Stomach (tissue), 9 donors: ENCODE data around the gene PTGS1. TPM values are rescaled to one million over a fixed set of nuclear protein-coding genes. Genes with fewer than 3 reads are reported as not detected.

Experiments used
- DNase-seq, 2 donors: peaks; one replicate each; pipeline versions ENCODE4 v3.0.0 to v3.0.0-alpha.2; 2013 to 2019
- H3K27ac ChIP-seq, 5 donors: fragments of 200-600 bp in 4 of 5; sonication (generic) in 4 of 5; one replicate each; pipeline ENCODE4 v1.5.1; 2013 to 2019; ENCODE audit warnings: mild to moderate bottlenecking in 1 of 5, moderate library complexity in 1 of 5
- H3K27me3 ChIP-seq, 3 donors: fragments of 200-600 bp; sonication (generic); one replicate each; pipeline ENCODE4 v1.5.1; 2017 to 2019; ENCODE audit warnings: mixed run types in 1 of 3
- H3K36me3 ChIP-seq, 4 donors: fragments of 200-600 bp; sonication (generic); 1 replicate in 3 of 4; 2 replicates in 1 of 4; pipeline ENCODE4 v1.5.1; 2016 to 2019
- H3K4me1 ChIP-seq, 4 donors: fragments of 200-600 bp; sonication (generic); one replicate each; pipeline ENCODE4 v1.5.1; 2016 to 2019
- H3K4me3 ChIP-seq, 4 donors: fragments of 200-600 bp; sonication (generic) in 3 of 4; one replicate each; pipeline ENCODE4 v1.5.1; 2016 to 2019; ENCODE audit warnings: mild to moderate bottlenecking in 1 of 4
- H3K9me3 ChIP-seq, 4 donors: fragments of 200-600 bp; sonication (generic); one replicate each; pipeline ENCODE4 v1.5.1; 2016 to 2019
- EP300 ChIP-seq: sonication (generic); formaldehyde crosslinking; IDR thresholded peaks from one replicate; pipeline ENCODE4 v1.6.1; 2017; ENCODE audit warnings: antibody characterized with exemption
- POLR2A ChIP-seq, 4 donors: fragments of 450-650 bp; IDR thresholded peaks; one replicate each; pipeline ENCODE4 v1.6.1; 2016; ENCODE audit warnings: antibody characterized with exemption in 4 of 4, control low read depth in 2 of 4, mild to moderate bottlenecking in 1 of 4, moderate library complexity in 1 of 4
- POLR2AphosphoS5 ChIP-seq, 3 donors: sonication (generic); formaldehyde crosslinking; IDR thresholded peaks; one replicate each; pipeline ENCODE4 v1.6.1; 2016; ENCODE audit warnings: antibody characterized with exemption in 3 of 3
- WGBS, 5 donors: extraction: QIAGEN DNeasy Blood & Tissue Kit in 3 of 5; methylation state at CpG; one replicate each; pipeline versions ENCODE4 v1.1.5 to v1.1.7; 2013 to 2018; 5-methylcytosine and 5-hydroxymethylcytosine counted together
- intact Hi-C: fragments of 100-400 bp; cut with DNase I; formaldehyde crosslinking; loops from one replicate; pipeline ENCODE4 v1.15.1; 2023; ENCODE audit warnings: low total_unique reads
- polyA plus RNA-seq, 3 donors: library from polyadenylated mRNA; stranded (reverse); fragments of 200-250 nt; gene quantifications; one replicate each; pipeline ENCODE4 v1.2.3, GENCODE V29; 2013
- total RNA-seq, 5 donors: library from RNA; depleted of rRNA; stranded (reverse); fragments of >200 nt; gene quantifications; one replicate each; pipeline versions ENCODE4 v1.1.0 to v1.2.3, GENCODE V29; 2014 to 2016
- TF ChIP-seq, protein P1 (sequence below), 7 experiments: fragments of 450-650 bp in 4 of 7; fragments of 200-600 bp in 3 of 7; sonication (generic) in 3 of 7; IDR thresholded peaks; one replicate each; pipeline ENCODE4 v1.5.1; 2016 to 2019; ENCODE audit warnings: antibody characterized with exemption in 7 of 7, control low read depth in 2 of 7, mild to moderate bottlenecking in 1 of 7
- donor health status: healthy with polysubstance abuse.
- donor health status: Bipolar disorder and iron deficiency.
- donor health status: healthy.

The PTGS1 gene
- total and polyA plus RNA-seq, 8 donors, result 6.4 to 49.6 (median 15.1) TPM

- intact Hi-C loops, result no loop called here
- peaks cover 0 to 20% (median 9%) of the 10 kb centered on the region in 4 donors for H3K36me3 ChIP-seq
- no peak for DNase-seq
- no peak overlapping the region for H3K4me3 ChIP-seq
- WGBS, 5 donors, result 73 to 91% (median 82%) methylated on average over 2 of the region's 2 CpGs
- no peaks in the 10 kb centered on the region for H3K9me3 ChIP-seq
- peaks cover 4 to 40% (median 17%) of the 10 kb centered on the region in 4 donors for H3K4me1 ChIP-seq
- TF ChIP-seq, protein P1, sequence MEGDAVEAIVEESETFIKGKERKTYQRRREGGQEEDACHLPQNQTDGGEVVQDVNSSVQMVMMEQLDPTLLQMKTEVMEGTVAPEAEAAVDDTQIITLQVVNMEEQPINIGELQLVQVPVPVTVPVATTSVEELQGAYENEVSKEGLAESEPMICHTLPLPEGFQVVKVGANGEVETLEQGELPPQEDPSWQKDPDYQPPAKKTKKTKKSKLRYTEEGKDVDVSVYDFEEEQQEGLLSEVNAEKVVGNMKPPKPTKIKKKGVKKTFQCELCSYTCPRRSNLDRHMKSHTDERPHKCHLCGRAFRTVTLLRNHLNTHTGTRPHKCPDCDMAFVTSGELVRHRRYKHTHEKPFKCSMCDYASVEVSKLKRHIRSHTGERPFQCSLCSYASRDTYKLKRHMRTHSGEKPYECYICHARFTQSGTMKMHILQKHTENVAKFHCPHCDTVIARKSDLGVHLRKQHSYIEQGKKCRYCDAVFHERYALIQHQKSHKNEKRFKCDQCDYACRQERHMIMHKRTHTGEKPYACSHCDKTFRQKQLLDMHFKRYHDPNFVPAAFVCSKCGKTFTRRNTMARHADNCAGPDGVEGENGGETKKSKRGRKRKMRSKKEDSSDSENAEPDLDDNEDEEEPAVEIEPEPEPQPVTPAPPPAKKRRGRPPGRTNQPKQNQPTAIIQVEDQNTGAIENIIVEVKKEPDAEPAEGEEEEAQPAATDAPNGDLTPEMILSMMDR (IDR thresholded peaks at IDR 0.05), result no peak
- TF ChIP-seq POLR2A (IDR thresholded peaks at IDR 0.05) (no peak), EP300 (no peak), POLR2AphosphoS5 (IDR thresholded peaks at IDR 0.05) (no peak)
- H3K27ac ChIP-seq, result peak overlapping the region in 4 of 5 donors; percentile 75 to 84 (median 81)
- H3K27me3 ChIP-seq, result no peaks in the 10 kb centered on the region
Observed at GRCh38 chr9:122392714-122393113, 21.9 kb downstream of the PTGS1 start.

- DNase-seq, result no peak
- peaks cover 0 to 18% (median 8%) of the 10 kb centered on the region in 4 donors for H3K36me3 ChIP-seq
- H3K9me3 ChIP-seq, result no peaks in the 10 kb centered on the region
- H3K4me3 ChIP-seq, result no peak overlapping the region
- intact Hi-C loops, result no loop called here
- H3K4me1 ChIP-seq, result peaks cover 4 to 40% (median 17%) of the 10 kb centered on the region in 4 donors
- TF ChIP-seq, protein P1 (IDR thresholded peaks at IDR 0.05), result no peak
- TF ChIP-seq POLR2AphosphoS5 (IDR thresholded peaks at IDR 0.05) (no peak), EP300 (no peak), POLR2A (IDR thresholded peaks at IDR 0.05) (no peak)
- H3K27me3 ChIP-seq, result no peaks in the 10 kb centered on the region
- 71 to 84% (median 77%) methylated on average over 7 to 8 of the region's 8 CpGs for WGBS, 5 donors
- peak overlapping the region; percentile 75 to 84 (median 81) for H3K27ac ChIP-seq
Observed at GRCh38 chr9:122393284-122393983, 22.6 kb downstream of the PTGS1 start.

- WGBS, 5 donors, result 54 to 67% (median 60%) methylated on average over 9 of the region's 9 CpGs
- Histone ChIP-seq H3K27me3 (no peaks in the 10 kb centered on the region), H3K36me3 (peaks cover 0 to 18% (median 8%) of the 10 kb centered on the region in 4 donors), H3K4me3 (no peak overlapping the region), H3K9me3 (no peaks in the 10 kb centered on the region), H3K27ac (peak overlapping the region; percentile 75 to 84 (median 81)), H3K4me1 (peaks cover 4 to 37% (median 17%) of the 10 kb centered on the region in 4 donors)
- intact Hi-C loops, result no loop called here
- peak in 1 of 2 donors; percentile 58 for DNase-seq
- TF ChIP-seq POLR2AphosphoS5 (IDR thresholded peaks at IDR 0.05) (peak in 2 of 3 donors; percentile 13 to 38), EP300 (no peak)
Observed at GRCh38 chr9:122394265-122395125, 23.7 kb downstream of the PTGS1 start.

- Histone ChIP-seq H3K27me3 (no peaks in the 10 kb centered on the region), H3K9me3 (no peaks in the 10 kb centered on the region), H3K4me1 (peaks cover 4 to 26% (median 14%) of the 10 kb centered on the region in 4 donors), H3K4me3 (no peak overlapping the region), H3K36me3 (peaks cover 0 to 8% (median 4%) of the 10 kb centered on the region in 4 donors), H3K27ac (no peak overlapping the region)
- no peak for DNase-seq
- TF ChIP-seq, protein P1 (IDR thresholded peaks at IDR 0.05), result no peak
- no peak for TF ChIP-seq EP300
- TF ChIP-seq POLR2A (IDR thresholded peaks at IDR 0.05), result no peak
- 84 to 91% (median 88%) methylated on average over 2 of the region's 2 CpGs for WGBS, 5 donors
- intact Hi-C loops, result no loop called here
Observed at GRCh38 chr9:122396614-122397148, 25.9 kb downstream of the PTGS1 start.
